GM12878 (cell line): ENCODE results near the gene ETV4. TPM values are rescaled to one million over a fixed set of nuclear protein-coding genes. Genes with fewer than 3 reads are reported as not detected.

Experiments
- ATAC-seq: fragments of 200-7000 bp; cut with Tn5 transposase; 3 replicates; pipeline ENCODE4 v1.9.1; 2020; ENCODE audit warnings: mild to moderate bottlenecking, moderate library complexity
- BruUV-seq: library from RNA; stranded (reverse); fragments of 400-500 nt; replicated peaks from 2 replicates; lab custom pipeline; 2021; lab: Mats Ljungman, UMichigan
- CTCF ChIA-PET: fragments of 300-600 bp; sonication (Branson Sonifier 250); formaldehyde crosslinking; extraction: SDS; loops from one replicate; lab custom pipeline; 2021; ENCODE audit warnings: inconsistent platforms; lab: Yijun Ruan, JAX
- POLR2A ChIA-PET: fragments of 350-600 bp; formaldehyde crosslinking; extraction: SDS; loops from one replicate; lab custom pipeline; 2021; ENCODE audit warnings: inconsistent platforms; lab: Charles Lee
- RAD21 ChIA-PET: fragments of 300-600 bp; sonication (Branson Sonifier 250); formaldehyde crosslinking; loops from one replicate; lab custom pipeline; 2023; ENCODE audit warnings: antibody characterized with exemption; ENCODE audit not compliant: unreplicated experiment; lab: Charles Lee
- SMC1A ChIA-PET: fragments of 300-600 bp; sonication (Branson Sonifier 250); formaldehyde crosslinking; loops from one replicate; lab custom pipeline; 2023; ENCODE audit not compliant: unreplicated experiment, uncharacterized antibody; lab: Charles Lee
- DNase-seq: peaks from one replicate; pipeline ENCODE4 v3.0.0-alpha.2; 2011; ENCODE audit warnings: low read depth, low spot score
- FAIRE-seq: peaks from 3 replicates; lab custom pipeline; 2011; peaks lifted over from hg19 to GRCh38; lab: Jason Lieb, UNC
- H2AFZ ChIP-seq: 2 replicates; pipeline ENCODE4 v1.6.0; 2011; ENCODE audit warnings: low read depth, low read length, control low read depth; ENCODE audit not compliant: control insufficient read depth
- H3K27ac ChIP-seq: 2 replicates; pipeline ENCODE4 v1.5.1; 2011; ENCODE audit warnings: control low read depth; ENCODE audit not compliant: control insufficient read depth, insufficient read depth
- H3K27me3 ChIP-seq, 2 experiments: replicated peaks in 1 of 2; 2 replicates each; pipeline versions ENCODE4 v1.6.0 to v1.6.1; 2011; ENCODE audit warnings: low read length in 1 of 2; ENCODE audit not compliant: control insufficient read depth in 2 of 2, insufficient read depth in 2 of 2
- H3K36me3 ChIP-seq, 2 experiments: 2 replicates each; pipeline ENCODE4 v1.5.1; 2011; ENCODE audit warnings: low read length in 1 of 2; ENCODE audit not compliant: control insufficient read depth in 2 of 2, insufficient read depth in 2 of 2
- H3K4me1 ChIP-seq: 2 replicates; pipeline ENCODE4 v1.6.1; 2011; ENCODE audit warnings: mild to moderate bottlenecking, low read length, moderate library complexity, mixed read lengths; ENCODE audit not compliant: control insufficient read depth, insufficient read depth
- H3K4me2 ChIP-seq: 2 replicates; pipeline ENCODE4 v1.6.0; 2011; ENCODE audit warnings: control low read depth; ENCODE audit not compliant: control insufficient read depth, insufficient read depth
- H3K4me3 ChIP-seq: fragments of 200-600 bp; sonication (generic); 2 replicates; pipeline ENCODE4 v1.5.1; 2016
- H3K79me2 ChIP-seq: 2 replicates; pipeline ENCODE4 v1.6.0; 2011; ENCODE audit warnings: low read length; ENCODE audit not compliant: control insufficient read depth, insufficient read depth
- H3K9ac ChIP-seq: 2 replicates; pipeline ENCODE4 v1.8.0; 2011; ENCODE audit warnings: low read length, control low read depth, mixed read lengths; ENCODE audit not compliant: control insufficient read depth, insufficient read depth
- H3K9me3 ChIP-seq: replicated peaks from 3 replicates; pipeline ENCODE4 v1.5.1; 2011; ENCODE audit warnings: mild to moderate bottlenecking, low read length; ENCODE audit not compliant: control insufficient read depth, insufficient read depth
- H4K20me1 ChIP-seq: 2 replicates; pipeline ENCODE4 v1.6.0; 2011; ENCODE audit not compliant: control insufficient read depth, insufficient read depth
- ATF7 ChIP-seq: fragments of 450-650 bp; IDR thresholded peaks from 2 replicates; pipeline ENCODE4 v1.6.1; 2016; ENCODE audit warnings: low read depth, mild to moderate bottlenecking
- BCLAF1 ChIP-seq: fragments of 450-650 bp; IDR thresholded peaks from 2 replicates; pipeline ENCODE4 v1.6.1; 2017; ENCODE audit warnings: antibody characterized with exemption, mild to moderate bottlenecking, moderate library complexity
- GABPA ChIP-seq: IDR thresholded peaks from 2 replicates; pipeline ENCODE4 v1.6.1; 2014; ENCODE audit warnings: antibody characterized with exemption, low read depth, mild to moderate bottlenecking, inconsistent platforms
- HDAC6 ChIP-seq: fragments of 200-600 bp; sonication (generic); IDR thresholded peaks from one replicate; pipeline ENCODE4 v1.8.0; 2017; ENCODE audit warnings: antibody characterized with exemption; ENCODE audit not compliant: unreplicated experiment
- JUND ChIP-seq: IDR thresholded peaks from 2 replicates; pipeline ENCODE4 v1.6.1; 2012; ENCODE audit warnings: low read depth, mild to moderate bottlenecking, low read length, improper control_type of control experiment, moderate library complexity
- PAX8 ChIP-seq: fragments of 450-650 bp; IDR thresholded peaks from 2 replicates; pipeline ENCODE4 v1.6.1; 2017; ENCODE audit warnings: mild to moderate bottlenecking, moderate library complexity
- SMARCA5 ChIP-seq: fragments of 450-650 bp; IDR thresholded peaks from 2 replicates; pipeline ENCODE4 v1.6.1; 2017; ENCODE audit warnings: mild to moderate bottlenecking
- SUPT20H ChIP-seq: IDR thresholded peaks from 2 replicates; pipeline ENCODE4 v1.6.1; 2011; ENCODE audit warnings: low read depth, mild to moderate bottlenecking, low read length, moderate library complexity, borderline replicate concordance; ENCODE audit not compliant: control insufficient read depth
- SUZ12 ChIP-seq: fragments of 200-600 bp; sonication (generic); IDR thresholded peaks from one replicate; pipeline ENCODE4 v1.6.1; 2018; ENCODE audit warnings: antibody characterized with exemption, mild to moderate bottlenecking; ENCODE audit not compliant: unreplicated experiment
- TAF1 ChIP-seq: IDR thresholded peaks from 2 replicates; pipeline ENCODE4 v1.6.1; 2011; ENCODE audit warnings: mild to moderate bottlenecking, low read depth, low read length, borderline replicate concordance
- ZBTB33 ChIP-seq: fragments of 450-650 bp; IDR thresholded peaks from 2 replicates; pipeline ENCODE4 v1.6.1; 2017; ENCODE audit warnings: mild to moderate bottlenecking
- ZNF622 ChIP-seq: fragments of 450-650 bp; IDR thresholded peaks from 2 replicates; pipeline ENCODE4 v1.6.1; 2017; ENCODE audit warnings: mild to moderate bottlenecking, inconsistent platforms
- WGBS: methylation state at CpG from one replicate; pipeline ENCODE4 v1.1.6; 2016; ENCODE audit warnings: low lambda C conversion rate; ENCODE audit not compliant: insufficient replicate concordance, insufficient coverage; ENCODE audit errors: missing lambda C conversion rate; 5-methylcytosine and 5-hydroxymethylcytosine counted together
- in situ Hi-C: fragments of 300-500 bp; cut with MboI; formaldehyde crosslinking; loops from 9 replicates; pipeline ENCODE4 v1.14.3; 2018; ENCODE audit warnings: mixed read lengths
- intact Hi-C: fragments of 100-400 bp; cut with micrococcal nuclease; formaldehyde crosslinking; loops from one replicate; pipeline ENCODE4 v1.14.2; 2022; ENCODE audit not compliant: unreplicated experiment
- polyA plus RNA-seq, 11 experiments: library from polyadenylated mRNA; depleted of rRNA in 4 of 11; unstranded in 6 of 11; stranded (reverse) in 5 of 11; fragments of >200 nt; fragmentation: Nextera tagmentation in 4 of 11; fragmentation: Illumina TruSeq in 1 of 11; extraction: Ambion mirVana in 4 of 11; extraction: Trizol in 1 of 11; gene quantifications; 1 replicate in 1 of 11; 2 replicates in 10 of 11; pipeline versions ENCODE4 v1.2.1 to v1.2.3, GENCODE V29; 2011 to 2016; ENCODE audit warnings: inconsistent platforms in 2 of 11, missing spikeins in 2 of 11, low read depth in 1 of 11
- total RNA-seq, 4 experiments: library from RNA; depleted of rRNA in 3 of 4; stranded (reverse); fragments of >200 nt in 3 of 4; fragmentation: Illumina TruSeq in 1 of 4; extraction: Trizol in 1 of 4; gene quantifications; 2 replicates each; pipeline versions ENCODE4 v1.2.1 to v1.2.3, GENCODE V29; 2013 to 2021
- TF ChIP-seq, protein P1 (sequence below): fragments of 450-650 bp; conservative IDR thresholded peaks from 2 replicates; pipeline ENCODE4 v1.6.1; 2017; ENCODE audit warnings: mild to moderate bottlenecking, moderate library complexity
- TF ChIP-seq, protein P2 (sequence below): IDR thresholded peaks from 2 replicates; pipeline ENCODE4 v1.6.1; 2011; ENCODE audit warnings: low read depth, mild to moderate bottlenecking, low read length, moderate library complexity, borderline replicate concordance; ENCODE audit errors: extremely low read depth

The ETV4 gene
- total and polyA plus RNA-seq, 10 of the 15 experiments (the other 5 are each of a cell fraction or from before 2014, with no cell fraction given): 0.19 to 14.5 (median 1.8) TPM

GRCh38 chr17:43526886-43527648 is 19.1 kb downstream of the ETV4 start:
- H4K20me1 ChIP-seq: no peaks in the 10 kb centered on the region
- no TSS peak for BruUV-seq
- 78% methylated on average over 7 of the region's 7 CpGs for WGBS
- no peaks in the 10 kb centered on the region for H3K9me3 ChIP-seq
- ChIA-PET POLR2A (interaction anchor here (0.9 kb wide), 1 partner anchor 9 kb away, joined by 4 read pairs; no protein-coding TSS in a partner anchor), CTCF (interaction anchor here (1.1 to 4.7 kb wide), 3 partner anchors 9 to 49 kb away, joined by 3 to 39 read pairs (median 3); no protein-coding TSS in a partner anchor), RAD21 (no interaction called here), SMC1A (interaction anchor here (0.9 to 1.7 kb wide), 5 partner anchors 11 to 146 kb away, joined by 4 to 6 read pairs (median 4); no protein-coding TSS in a partner anchor)
- no peaks in the 10 kb centered on the region for H3K27me3 ChIP-seq
- no peaks in the 10 kb centered on the region for H3K79me2 ChIP-seq
- FAIRE-seq (no peak), DNase-seq (no peak), ATAC-seq (no peak)
- in situ Hi-C loops (no loop called here), intact Hi-C loops (no loop called here)
- H2AFZ ChIP-seq: no peak overlapping the region
- H3K4me1 ChIP-seq: no peaks in the 10 kb centered on the region
- H3K36me3 ChIP-seq: peaks cover 18% of the 10 kb centered on the region in 2 experiments
- no peak overlapping the region for H3K4me2 ChIP-seq
- TF ChIP-seq SUPT20H: no peak
- TF ChIP-seq, protein P1, sequence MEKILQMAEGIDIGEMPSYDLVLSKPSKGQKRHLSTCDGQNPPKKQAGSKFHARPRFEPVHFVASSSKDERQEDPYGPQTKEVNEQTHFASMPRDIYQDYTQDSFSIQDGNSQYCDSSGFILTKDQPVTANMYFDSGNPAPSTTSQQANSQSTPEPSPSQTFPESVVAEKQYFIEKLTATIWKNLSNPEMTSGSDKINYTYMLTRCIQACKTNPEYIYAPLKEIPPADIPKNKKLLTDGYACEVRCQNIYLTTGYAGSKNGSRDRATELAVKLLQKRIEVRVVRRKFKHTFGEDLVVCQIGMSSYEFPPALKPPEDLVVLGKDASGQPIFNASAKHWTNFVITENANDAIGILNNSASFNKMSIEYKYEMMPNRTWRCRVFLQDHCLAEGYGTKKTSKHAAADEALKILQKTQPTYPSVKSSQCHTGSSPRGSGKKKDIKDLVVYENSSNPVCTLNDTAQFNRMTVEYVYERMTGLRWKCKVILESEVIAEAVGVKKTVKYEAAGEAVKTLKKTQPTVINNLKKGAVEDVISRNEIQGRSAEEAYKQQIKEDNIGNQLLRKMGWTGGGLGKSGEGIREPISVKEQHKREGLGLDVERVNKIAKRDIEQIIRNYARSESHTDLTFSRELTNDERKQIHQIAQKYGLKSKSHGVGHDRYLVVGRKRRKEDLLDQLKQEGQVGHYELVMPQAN: no peak
- no peak for TF ChIP-seq SMARCA5
- TF ChIP-seq ZNF622: no peak
- no peak for TF ChIP-seq GABPA
- no peak for TF ChIP-seq PAX8
- no peak for TF ChIP-seq JUND
- TF ChIP-seq, protein P2, sequence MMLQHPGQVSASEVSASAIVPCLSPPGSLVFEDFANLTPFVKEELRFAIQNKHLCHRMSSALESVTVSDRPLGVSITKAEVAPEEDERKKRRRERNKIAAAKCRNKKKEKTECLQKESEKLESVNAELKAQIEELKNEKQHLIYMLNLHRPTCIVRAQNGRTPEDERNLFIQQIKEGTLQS: no peak
- no peak for TF ChIP-seq BCLAF1
- no peak for TF ChIP-seq HDAC6
- no peak for TF ChIP-seq ATF7
- no peak for TF ChIP-seq ZBTB33
- TF ChIP-seq TAF1: no peak
- no peak for TF ChIP-seq SUZ12
- no peak overlapping the region for H3K4me3 ChIP-seq
- no peak overlapping the region for H3K27ac ChIP-seq
- no peak overlapping the region for H3K9ac ChIP-seq
